ENCODE measurements around the gene SLC44A2. TPM values are rescaled to one million over a fixed set of nuclear protein-coding genes. Genes with fewer than 3 reads are reported as not detected.

Gene SLC44A2
- total and polyA plus RNA-seq, 2 of the 13 experiments (the other 11 are each of a cell fraction or from before 2014, with no cell fraction given), result 2.4 to 5.6 TPM

DNA sequence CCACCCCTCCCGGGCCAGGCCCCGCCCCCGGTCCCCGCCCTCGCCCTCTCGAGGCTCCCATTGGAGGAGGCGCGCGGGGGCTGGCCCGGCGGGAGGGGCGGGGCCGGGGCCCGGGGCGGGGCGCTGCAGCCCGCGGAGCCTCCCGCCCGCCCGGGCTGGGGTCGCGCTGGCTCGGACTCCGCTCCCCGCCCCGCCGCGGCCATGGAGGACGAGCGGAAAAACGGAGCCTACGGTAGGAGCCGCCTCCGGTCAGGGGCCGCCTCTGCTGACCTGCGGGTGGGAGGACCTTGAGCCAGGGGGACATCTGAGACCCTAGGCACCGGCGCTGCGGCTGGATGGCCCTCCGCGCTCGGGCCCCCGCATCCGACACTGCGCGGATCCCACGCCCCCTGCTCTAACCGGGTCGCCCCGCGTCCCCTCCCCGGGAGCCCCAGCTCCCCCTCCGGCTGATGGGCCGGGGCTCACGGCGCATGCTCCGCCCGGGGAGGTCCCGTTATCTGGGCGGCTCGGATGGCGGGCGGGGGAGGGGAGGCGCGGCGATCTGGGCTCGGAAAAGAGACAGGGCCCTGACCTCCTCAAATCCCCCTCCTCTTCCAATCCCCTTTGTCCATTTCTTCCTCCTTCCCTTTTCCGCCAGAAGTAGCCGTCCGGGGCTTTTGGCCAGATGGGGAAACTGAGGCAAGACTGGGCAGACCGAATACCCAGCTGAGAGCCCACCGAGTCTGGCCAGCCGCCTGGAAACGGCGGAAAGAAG, 22.8 kb upstream of the SLC44A2 start (continued):
- TF ChIP-seq GABPA (IDR thresholded peaks at IDR 0.05; ENCODE audit: low read depth, low read length) (no peak), GABPA (CRISPR knock-in tag; IDR thresholded peaks at IDR 0.05; ENCODE audit: low read depth) (no peak), SMC3 (IDR thresholded peaks at IDR 0.05; ENCODE audit: low read length) (no peak), NFYC (CRISPR knock-in tag; IDR thresholded peaks at IDR 0.05) (0 out of 2 replicates have a peak, but pooled peaks have one; percentile 13), SATB2 (CRISPR knock-in tag; IDR thresholded peaks at IDR 0.05) (no peak), GABPB1 (CRISPR knock-in tag; IDR thresholded peaks at IDR 0.05) (peak; percentile 50; the same call in 1 of the 2 replicates), ZHX2 (IDR thresholded peaks at IDR 0.05; ENCODE audit: low read depth) (no peak), ZHX2 (CRISPR knock-in tag; IDR thresholded peaks at IDR 0.05; ENCODE audit: borderline replicate concordance) (no peak), MXD4 (CRISPR knock-in tag; IDR thresholded peaks at IDR 0.05) (no peak), ZNF326 (CRISPR knock-in tag; IDR thresholded peaks at IDR 0.05; ENCODE audit: borderline replicate concordance) (no peak), ZIK1 (CRISPR knock-in tag; IDR thresholded peaks at IDR 0.05; ENCODE audit: borderline replicate concordance, low read depth) (0 out of 2 replicates have a peak, but pooled peaks have one; percentile 23), CC2D1A (CRISPR knock-in tag; IDR thresholded peaks at IDR 0.05) (no peak), HOXA3 (CRISPR knock-in tag; IDR thresholded peaks at IDR 0.05) (peak; percentile 25; the same call in 1 of the 2 replicates), CENPT (CRISPR knock-in tag; IDR thresholded peaks at IDR 0.05; ENCODE audit: low read depth) (no peak), ZNF441 (CRISPR knock-in tag; IDR thresholded peaks at IDR 0.05; ENCODE audit: borderline replicate concordance) (peak; percentile 49; the same call in 1 of the 2 replicates), GLMP (CRISPR knock-in tag; IDR thresholded peaks at IDR 0.05; ENCODE audit: borderline replicate concordance) (no peak), ZNF713 (CRISPR knock-in tag; IDR thresholded peaks at IDR 0.05) (no peak), STAT5B (CRISPR knock-in tag; IDR thresholded peaks at IDR 0.05) (no peak), ZNF121 (CRISPR knock-in tag; IDR thresholded peaks at IDR 0.05) (no peak), ZNF512 (CRISPR knock-in tag; IDR thresholded peaks at IDR 0.05) (no peak), MEIS2 (CRISPR knock-in tag; IDR thresholded peaks at IDR 0.05) (no peak), HMG20A (CRISPR knock-in tag; IDR thresholded peaks at IDR 0.05; ENCODE audit: borderline replicate concordance) (no peak), MYC (CRISPR knock-in tag; IDR thresholded peaks at IDR 0.05; ENCODE audit: borderline replicate concordance) (peak; percentile 25; the same call in 1 of the 2 replicates), MED13 (CRISPR knock-in tag; IDR thresholded peaks at IDR 0.05) (0 out of 2 replicates have a peak, but pooled peaks have one; percentile 51)

Data from HepG2 (cell line).